Liver (tissue), 3 donors: ENCODE measurements around the gene IL1RAP.

ENCODE experiments used
- CTCF ChIP-seq: fragments of 150-350 bp; IDR thresholded peaks from 2 replicates; pipeline ENCODE4 v1.5.1; 2017; ENCODE audit warnings: improper control_type of control experiment, low read depth, low read length; ENCODE audit not compliant: missing input control
- FOXA2 ChIP-seq: IDR thresholded peaks from 2 replicates; pipeline ENCODE4 v1.6.1; 2016; ENCODE audit warnings: antibody characterized with exemption
- JUND ChIP-seq, 2 donors: IDR thresholded peaks; 2 replicates each; pipeline ENCODE4 v1.6.1; 2016; ENCODE audit warnings: antibody characterized with exemption in 2 of 2
- MAX ChIP-seq: IDR thresholded peaks from 2 replicates; pipeline ENCODE4 v1.6.1; 2016; ENCODE audit warnings: antibody characterized with exemption
- RAD21 ChIP-seq, 2 donors: IDR thresholded peaks; 2 replicates each; pipeline ENCODE4 v1.6.1; 2016; ENCODE audit warnings: antibody characterized with exemption in 2 of 2, mild to moderate bottlenecking in 2 of 2
- REST ChIP-seq: IDR thresholded peaks from 2 replicates; pipeline ENCODE4 v1.6.1; 2016; ENCODE audit warnings: antibody characterized with exemption, mild to moderate bottlenecking
- SP1 ChIP-seq: IDR thresholded peaks from 2 replicates; pipeline ENCODE4 v1.6.1; 2018; ENCODE audit warnings: antibody characterized with exemption, mild to moderate bottlenecking
- TAF1 ChIP-seq: conservative IDR thresholded peaks from 2 replicates; pipeline ENCODE4 v1.6.1; 2016; ENCODE audit warnings: antibody characterized with exemption, mild to moderate bottlenecking
- YY1 ChIP-seq: IDR thresholded peaks from 2 replicates; pipeline ENCODE4 v1.6.1; 2016; ENCODE audit warnings: antibody characterized with exemption, mild to moderate bottlenecking
- ZBTB33 ChIP-seq: IDR thresholded peaks from 2 replicates; pipeline ENCODE4 v1.6.1; 2016; ENCODE audit warnings: antibody characterized with exemption
- donor health status: healthy.
- donor health status: healthy.

- no peak for TF ChIP-seq CTCF
- TF ChIP-seq YY1, result no peak
- TF ChIP-seq ZBTB33, result no peak
- no peak for TF ChIP-seq RAD21 (IDR thresholded peaks at IDR 0.05)
- no peak for TF ChIP-seq TAF1
- TF ChIP-seq MAX, result no peak
- TF ChIP-seq REST, result no peak
- TF ChIP-seq SP1, result no peak
- no peak for TF ChIP-seq FOXA2
- TF ChIP-seq JUND (IDR thresholded peaks at IDR 0.05), result no peak
These were observed 163.1 kb downstream of the IL1RAP start for GRCh38 chr3:190677001-190677400.
